Progenitor cell of endocrine pancreas (in vitro differentiated cells): ENCODE data around the gene ARSA. TPM values are rescaled to one million over a fixed set of nuclear protein-coding genes. Genes with fewer than 3 reads are reported as not detected.

Experiments
- DNase-seq: peaks from one replicate; pipeline ENCODE4 v3.0.0; 2021; ENCODE audit warnings: low spot score; ENCODE audit not compliant: unreplicated experiment
- H3K27ac Mint-ChIP-seq: 2 replicates; pipeline ENCODE4 v1.8.0; 2021; ENCODE audit warnings: mild to moderate bottlenecking, moderate library complexity, mixed read lengths
- H3K27me3 Mint-ChIP-seq: 2 replicates; pipeline ENCODE4 v1.8.0; 2021; ENCODE audit warnings: mixed read lengths
- H3K36me3 Mint-ChIP-seq: 2 replicates; pipeline ENCODE4 v1.8.0; 2022; ENCODE audit warnings: mixed read lengths; ENCODE audit not compliant: insufficient read depth
- H3K4me1 Mint-ChIP-seq: 2 replicates; pipeline ENCODE4 v1.8.0; 2021; ENCODE audit warnings: low read depth, mixed read lengths
- H3K4me3 Mint-ChIP-seq: 2 replicates; pipeline ENCODE4 v1.8.0; 2021; ENCODE audit warnings: low read depth, mild to moderate bottlenecking, moderate library complexity, mixed read lengths
- H3K9me3 Mint-ChIP-seq: 2 replicates; pipeline ENCODE4 v1.8.0; 2021; ENCODE audit warnings: low read depth, mixed read lengths
- CTCF ChIP-seq: fragments of 200-600 bp; sonication (generic); IDR thresholded peaks from one replicate; pipeline ENCODE4 v1.5.0; 2021; ENCODE audit warnings: antibody characterized with exemption, mild to moderate bottlenecking; ENCODE audit not compliant: unreplicated experiment
- total RNA-seq: library from RNA; stranded (reverse); gene quantifications from 2 replicates; pipeline ENCODE4 v1.2.1, GENCODE V29; 2021

ARSA gene
- total RNA-seq, 1 donor from 2014 or later: 36.2 TPM

DNA sequence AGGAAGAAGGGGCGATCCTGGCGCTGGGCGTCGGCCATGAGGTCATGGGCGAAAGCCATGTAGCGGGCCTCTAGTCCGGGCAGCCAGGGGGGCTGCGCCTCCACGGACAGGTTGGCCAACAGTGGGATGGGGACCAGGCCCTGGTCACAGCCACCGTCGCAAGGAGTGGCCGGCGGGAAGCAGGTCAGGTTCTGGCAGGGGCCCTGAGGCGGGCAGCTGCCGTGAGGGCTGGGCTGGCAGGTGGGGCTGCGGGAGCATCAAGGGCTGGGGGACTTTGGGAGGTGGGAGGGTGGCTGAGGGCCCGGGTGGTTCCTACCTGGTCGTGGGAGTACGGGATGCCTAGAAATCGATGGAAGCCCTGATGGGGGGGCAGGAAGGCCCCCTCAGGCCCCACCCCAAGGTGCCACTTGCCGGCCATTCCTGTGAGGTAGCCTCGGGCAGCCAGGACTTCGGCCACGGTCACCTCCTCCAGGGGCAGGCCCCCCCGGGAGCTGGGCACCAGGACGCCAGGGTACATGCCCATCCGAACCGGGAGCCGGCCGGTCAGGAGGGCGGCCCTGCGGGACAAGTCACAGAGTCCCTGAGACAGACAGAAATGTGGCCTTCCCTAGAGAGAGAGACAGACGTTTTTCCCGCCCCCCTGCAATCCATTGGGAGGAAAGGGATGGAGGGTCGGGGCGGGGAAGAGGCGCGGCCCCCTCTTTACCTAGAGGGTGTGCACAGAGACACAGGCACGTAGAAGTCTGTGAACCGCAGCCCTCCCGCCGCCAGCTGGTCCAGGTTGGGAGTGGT is 906 bp downstream of the ARSA start:
- TF ChIP-seq CTCF: no peak

DNA sequence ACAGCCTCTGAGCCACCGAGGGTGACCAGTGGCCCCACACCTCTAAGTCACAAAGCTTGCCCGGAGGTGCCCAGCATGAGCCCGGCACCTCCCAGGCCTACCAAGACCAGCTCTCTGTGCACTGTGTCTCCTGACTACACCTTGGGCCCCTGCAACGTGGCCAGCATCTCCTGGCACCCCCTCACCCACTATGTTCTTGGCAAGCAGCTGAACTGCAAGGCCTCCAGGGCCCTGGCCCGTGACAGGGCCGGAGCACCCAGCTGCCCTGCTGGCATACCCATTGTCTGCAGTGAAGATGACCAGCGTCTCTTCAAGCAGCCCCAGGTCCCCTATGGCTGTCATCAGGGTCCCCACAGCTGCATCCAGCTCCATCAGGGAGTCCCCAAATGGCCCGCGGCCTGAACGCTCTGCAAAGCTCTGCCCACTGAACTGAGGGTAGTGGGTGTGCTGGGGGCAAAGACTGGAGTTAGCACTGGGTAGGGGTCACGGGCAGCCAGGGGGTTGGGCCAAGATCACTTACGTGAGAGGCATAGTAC is 1.6 kb downstream of the ARSA start:
- Mint-ChIP-seq H3K27me3 (peaks cover 8% of the 10 kb centered on the region), H3K27ac (no peak overlapping the region), H3K36me3 (peaks cover 1% of the 10 kb centered on the region), H3K4me3 (peak overlapping the region; percentile 35), H3K9me3 (no peaks in the 10 kb centered on the region), H3K4me1 (peaks cover 21% of the 10 kb centered on the region)
- no peak for DNase-seq
- no peak for TF ChIP-seq CTCF

More for the DNA sequence above, 906 bp downstream of the ARSA start:
- peaks cover 14% of the 10 kb centered on the region for H3K4me1 Mint-ChIP-seq
- H3K36me3 Mint-ChIP-seq: peaks cover 1% of the 10 kb centered on the region
- DNase-seq: no peak
- H3K4me3 Mint-ChIP-seq: peak overlapping the region; percentile 75
- peaks cover 6% of the 10 kb centered on the region for H3K27me3 Mint-ChIP-seq
- H3K9me3 Mint-ChIP-seq: no peaks in the 10 kb centered on the region
- H3K27ac Mint-ChIP-seq: no peak overlapping the region

DNA sequence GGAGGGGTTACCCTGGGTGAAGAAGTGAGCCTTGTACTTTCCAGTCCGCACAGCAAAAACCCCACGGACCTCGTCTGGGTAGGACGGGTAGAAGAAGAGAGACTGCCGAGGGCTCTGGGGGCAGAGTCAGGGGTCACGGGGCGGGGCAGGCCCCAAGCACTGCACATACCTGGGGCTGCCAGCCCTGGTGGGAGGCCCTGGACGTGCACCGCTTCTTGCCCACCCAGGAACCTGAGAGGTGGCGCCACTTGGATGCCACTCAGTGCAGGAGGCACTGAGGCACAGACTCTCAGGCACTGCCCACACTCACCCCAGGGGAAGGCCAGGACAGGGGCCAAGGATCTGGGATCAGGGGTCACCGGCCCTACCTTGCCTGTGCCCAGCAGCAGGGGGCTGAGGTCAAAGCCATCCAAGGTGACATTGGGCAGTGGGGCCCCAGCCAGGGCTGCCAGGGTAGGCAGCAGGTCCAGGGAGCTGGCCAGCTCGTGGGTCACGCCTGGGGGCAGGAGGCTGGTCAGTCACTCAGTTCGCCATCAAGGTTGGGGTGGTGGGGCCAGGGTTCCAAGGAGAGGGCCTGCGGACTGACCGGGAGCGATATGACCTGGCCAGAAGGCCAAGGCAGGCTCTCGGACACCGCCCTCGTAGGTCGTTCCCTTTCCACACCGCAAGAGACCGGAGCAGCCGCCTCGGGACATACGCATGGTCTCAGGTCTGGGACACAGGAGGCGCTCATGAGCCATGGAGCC is 2.2 kb downstream of the ARSA start:
- Mint-ChIP-seq H3K4me1 (peaks cover 27% of the 10 kb centered on the region), H3K9me3 (no peaks in the 10 kb centered on the region), H3K4me3 (no peak overlapping the region), H3K36me3 (peaks cover 1% of the 10 kb centered on the region), H3K27ac (no peak overlapping the region), H3K27me3 (peaks cover 14% of the 10 kb centered on the region)
- TF ChIP-seq CTCF: no peak
- DNase-seq: no peak

DNA sequence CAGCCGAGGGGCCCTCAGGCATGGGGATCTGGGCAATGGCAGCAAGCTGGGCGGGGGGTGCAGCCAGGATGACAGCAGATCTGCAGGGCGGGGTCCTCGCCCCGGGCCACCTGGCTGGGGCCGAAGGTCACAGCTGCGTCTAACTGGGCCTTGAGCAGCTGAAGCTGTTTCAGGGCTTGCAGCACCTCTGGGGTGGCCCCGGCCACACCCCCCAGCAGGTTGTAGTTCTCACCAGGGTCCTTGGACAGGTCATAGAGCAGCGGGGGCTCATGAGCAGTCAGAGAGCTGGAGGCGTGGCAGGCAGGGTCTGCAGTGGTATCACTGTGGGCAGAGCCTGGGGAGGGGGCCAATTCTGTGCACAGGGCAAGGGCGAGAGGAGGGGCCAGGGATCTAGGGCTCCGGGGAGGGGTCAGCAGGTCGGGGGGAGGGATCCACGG is 2.8 kb downstream of the ARSA start:
- Mint-ChIP-seq H3K36me3 (peaks cover 1% of the 10 kb centered on the region), H3K4me3 (no peak overlapping the region), H3K9me3 (no peaks in the 10 kb centered on the region), H3K27me3 (peaks cover 12% of the 10 kb centered on the region), H3K4me1 (peaks cover 30% of the 10 kb centered on the region), H3K27ac (no peak overlapping the region)
- no peak for TF ChIP-seq CTCF
- DNase-seq: no peak

- no peak overlapping the region for H3K27ac Mint-ChIP-seq
- no peaks in the 10 kb centered on the region for H3K9me3 Mint-ChIP-seq
- H3K4me3 Mint-ChIP-seq: no peak overlapping the region
- peaks cover 13% of the 10 kb centered on the region for H3K27me3 Mint-ChIP-seq
- TF ChIP-seq CTCF: no peak
- H3K4me1 Mint-ChIP-seq: peaks cover 29% of the 10 kb centered on the region
- peaks cover 1% of the 10 kb centered on the region for H3K36me3 Mint-ChIP-seq
- DNase-seq: no peak
Measured at GRCh38 chr22:50624347-50625130, 3.4 kb downstream of the ARSA start.
